GM12892 (cell line): ENCODE results near the gene SOX6.

ENCODE experiments used
- DNase-seq: peaks from one replicate; pipeline ENCODE4 v3.0.0; 2011; ENCODE audit not compliant: insufficient read length
- FAIRE-seq: peaks from 2 replicates; lab custom pipeline; 2011; peaks lifted over from hg19 to GRCh38; lab: Jason Lieb, UNC
- POLR2A ChIP-seq: IDR thresholded peaks from 2 replicates; pipeline ENCODE4 v1.6.1; 2011; ENCODE audit warnings: low read depth, low read length, control low read depth
- POLR2AphosphoS5 ChIP-seq: IDR thresholded peaks from 2 replicates; pipeline ENCODE4 v1.6.1; 2011; ENCODE audit warnings: low read depth, low read length, control low read depth
- TAF1 ChIP-seq: IDR thresholded peaks from 2 replicates; pipeline ENCODE4 v1.6.1; 2011; ENCODE audit warnings: low read depth, mild to moderate bottlenecking, control low read depth, low read length, borderline replicate concordance

The SOX6 gene

GRCh38 chr11:16286095-16286494 is 70.3 kb downstream of the SOX6 start:
- no peak for FAIRE-seq

GRCh38 chr11:16280256-16280682 is 76.1 kb downstream of the SOX6 start:
- TF ChIP-seq POLR2AphosphoS5 (no peak), POLR2A (no peak), TAF1 (no peak)
- DNase-seq (no peak), FAIRE-seq (no peak)

More at GRCh38 chr11:16286095-16286494, 70.3 kb downstream of the SOX6 start:
- TF ChIP-seq POLR2AphosphoS5 = no peak
- no peak for TF ChIP-seq POLR2A
- no peak for TF ChIP-seq TAF1
- no peak for DNase-seq

GRCh38 chr11:16279524-16279923 is 76.8 kb downstream of the SOX6 start:
- DNase-seq (no peak), FAIRE-seq (no peak)
- TF ChIP-seq POLR2AphosphoS5 (no peak), TAF1 (no peak), POLR2A (no peak)

- TF ChIP-seq TAF1 (no peak), POLR2A (no peak), POLR2AphosphoS5 (no peak)
- DNase-seq (no peak), FAIRE-seq (no peak)
Observed at GRCh38 chr11:16278979-16279378, 77.4 kb downstream of the SOX6 start.

GRCh38 chr11:16278273-16278672 is 78.1 kb downstream of the SOX6 start:
- FAIRE-seq = no peak
- no peak for TF ChIP-seq POLR2A

GRCh38 chr11:16276251-16276650 is 80.1 kb downstream of the SOX6 start:
- FAIRE-seq (no peak), DNase-seq (no peak)
- no peak for TF ChIP-seq POLR2A
- no peak for TF ChIP-seq POLR2AphosphoS5
- no peak for TF ChIP-seq TAF1

More at GRCh38 chr11:16278273-16278672, 78.1 kb downstream of the SOX6 start:
- no peak for DNase-seq

GRCh38 chr11:16271258-16271657 is 85.1 kb downstream of the SOX6 start:
- FAIRE-seq (no peak), DNase-seq (no peak)
- TF ChIP-seq TAF1 (no peak), POLR2A (no peak), POLR2AphosphoS5 (no peak)

- FAIRE-seq = no peak
- TF ChIP-seq POLR2AphosphoS5 (no peak), TAF1 (no peak), POLR2A (no peak)
- no peak for DNase-seq
Observed at GRCh38 chr11:16266021-16266420, 90.3 kb downstream of the SOX6 start.

- TF ChIP-seq POLR2AphosphoS5 (no peak), POLR2A (no peak), TAF1 (no peak)
- no peak for FAIRE-seq
- DNase-seq = no peak
Observed at GRCh38 chr11:16265022-16265421, 91.3 kb downstream of the SOX6 start.

GRCh38 chr11:16262645-16262955 is 93.7 kb downstream of the SOX6 start:
- no peak for TF ChIP-seq POLR2A
- TF ChIP-seq TAF1 = no peak
- TF ChIP-seq POLR2AphosphoS5 = no peak

GRCh38 chr11:16261836-16262644 is 94.3 kb downstream of the SOX6 start:
- DNase-seq = no peak
- no peak for TF ChIP-seq POLR2AphosphoS5
- TF ChIP-seq POLR2A = no peak
- no peak for TF ChIP-seq TAF1
- FAIRE-seq = no peak

More at GRCh38 chr11:16262645-16262955, 93.7 kb downstream of the SOX6 start:
- DNase-seq (no peak), FAIRE-seq (no peak)

- FAIRE-seq = no peak
- DNase-seq = no peak
- no peak for TF ChIP-seq POLR2A
- TF ChIP-seq TAF1 = no peak
- TF ChIP-seq POLR2AphosphoS5 = no peak
Observed at GRCh38 chr11:16252373-16252772, 104.0 kb downstream of the SOX6 start.

- TF ChIP-seq POLR2A = no peak
- TF ChIP-seq POLR2AphosphoS5 = no peak
- no peak for DNase-seq
- FAIRE-seq = no peak
Observed at GRCh38 chr11:16248248-16248647, 108.1 kb downstream of the SOX6 start.
